Hematopoietic multipotent progenitor cell treated with erythropoietin and hydrocortisone succinate and interleukin-3 and kit ligand, for 15 days (in vitro differentiated cells): ENCODE results near the gene TSPAN33.
"Not testable (repeated sequence)": the region's sequence is repeated elsewhere in the genome, so short reads cannot be mapped to it uniquely, and the experiment has no call there.

Experiments used
- DNase-seq: peaks from one replicate; pipeline ENCODE4 v3.0.0-alpha.2; 2015; ENCODE audit warnings: low spot score

The TSPAN33 gene

DNA sequence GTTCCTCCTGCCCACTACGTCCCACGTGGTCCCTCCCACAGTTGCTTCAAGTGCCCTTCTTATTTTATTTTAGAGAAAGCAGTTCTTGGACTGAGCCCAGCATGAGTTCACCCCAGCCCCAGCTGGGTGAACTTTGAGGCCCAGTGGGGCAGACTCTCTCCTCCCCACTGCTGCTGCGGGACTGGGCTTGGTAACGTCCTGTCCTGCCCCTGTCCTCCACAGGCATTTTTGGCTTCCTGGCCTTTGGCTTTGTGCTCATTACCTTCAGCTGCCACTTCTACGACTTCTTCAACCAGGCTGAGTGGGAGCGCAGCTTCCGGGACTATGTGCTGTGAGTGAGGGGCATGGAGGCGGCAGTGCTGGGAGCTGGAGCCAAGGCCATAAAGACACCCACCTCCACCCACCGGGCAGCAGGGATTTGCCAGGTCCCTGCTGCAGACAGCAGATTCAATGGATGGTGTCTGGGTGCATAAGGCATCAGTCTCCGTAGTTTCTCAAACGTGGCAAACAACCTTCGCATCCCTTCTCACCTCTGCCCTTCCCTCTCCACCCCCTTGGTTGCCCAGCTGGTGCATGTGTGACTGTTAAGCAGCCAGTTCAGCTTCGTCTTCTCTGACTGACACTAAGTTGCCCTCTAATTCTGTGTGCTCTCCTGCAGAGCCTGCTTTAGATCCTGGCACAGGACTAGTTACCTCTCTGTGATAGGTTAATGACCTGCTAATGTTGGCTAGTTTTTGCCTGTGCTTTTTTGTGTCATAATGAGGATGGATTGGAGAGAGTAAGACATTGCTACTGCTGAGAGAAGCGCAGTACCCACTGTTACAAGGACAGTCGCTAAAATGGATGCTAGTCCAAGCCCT, 64.8 kb downstream of the TSPAN33 start:
- DNase-seq = no peak

DNA sequence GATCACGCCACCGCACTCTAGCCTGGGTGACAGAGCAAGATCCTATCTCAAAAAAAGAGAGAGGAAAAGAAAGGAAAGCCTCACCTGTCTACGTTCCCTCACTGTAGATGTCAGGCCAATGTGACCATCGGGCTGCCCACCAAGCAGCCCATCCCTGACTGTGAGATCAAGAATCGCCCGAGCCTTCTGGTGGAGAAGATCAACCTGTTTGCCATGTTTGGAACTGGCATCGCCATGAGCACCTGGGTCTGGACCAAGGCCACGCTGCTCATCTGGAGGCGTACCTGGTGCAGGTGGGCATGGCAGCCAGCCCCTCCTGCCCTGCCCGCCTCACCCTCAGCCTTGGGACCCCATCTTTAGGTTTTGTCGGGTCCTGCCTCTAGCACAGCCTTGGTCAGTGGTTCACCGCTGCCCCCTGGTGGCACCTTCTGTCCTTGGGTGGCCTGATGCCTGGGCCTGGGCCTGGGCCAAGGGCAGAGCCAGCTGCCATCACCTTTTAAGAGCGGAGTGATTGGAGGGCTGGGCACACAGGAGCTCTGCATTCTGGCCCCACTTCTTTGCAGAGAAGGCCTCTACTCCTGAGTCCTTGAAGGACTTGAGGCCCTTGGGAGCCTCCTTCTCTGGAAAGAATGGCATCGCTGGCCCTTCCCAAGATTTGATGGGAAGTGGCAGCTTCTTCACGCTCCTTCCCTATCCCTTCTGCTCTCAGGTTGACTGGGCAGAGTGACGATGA, 65.9 kb downstream of the TSPAN33 start:
- DNase-seq = peak; percentile 53

DNA sequence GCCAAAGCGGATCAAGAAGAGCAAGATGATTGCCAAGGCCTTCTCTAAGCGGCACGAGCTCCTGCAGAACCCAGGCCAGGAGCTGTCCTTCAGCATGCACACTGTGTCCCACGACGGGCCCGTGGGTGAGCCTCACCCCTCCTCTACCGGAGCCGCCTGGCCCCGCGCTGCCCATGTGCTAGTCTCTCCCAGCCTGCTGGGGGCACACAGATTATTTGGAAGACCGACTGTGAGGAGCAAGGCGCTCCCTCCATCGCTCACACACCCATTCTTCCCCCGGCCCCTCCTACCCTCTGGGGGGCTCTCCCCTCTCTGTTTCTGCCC, 66.4 kb downstream of the TSPAN33 start:
- DNase-seq = no peak

DNA sequence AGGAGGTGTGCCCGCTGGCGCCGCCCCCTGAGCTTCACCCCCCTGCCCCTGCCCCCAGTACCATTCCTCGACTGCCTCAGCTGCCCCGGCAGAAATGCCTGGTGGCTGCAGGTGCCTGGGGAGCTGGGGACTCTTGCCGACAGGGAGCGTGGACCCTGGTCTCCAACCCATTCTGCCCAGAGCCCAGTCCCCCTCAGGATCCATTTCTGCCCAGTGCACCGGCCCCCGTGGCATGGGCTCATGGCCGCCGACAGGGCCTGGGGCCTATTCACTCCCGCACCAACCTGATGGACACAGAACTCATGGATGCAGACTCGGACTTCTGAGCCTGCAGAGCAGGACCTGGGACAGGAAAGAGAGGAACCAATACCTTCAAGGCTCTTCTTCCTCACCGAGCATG, 67.6 kb downstream of the TSPAN33 start:
- no peak for DNase-seq

DNA sequence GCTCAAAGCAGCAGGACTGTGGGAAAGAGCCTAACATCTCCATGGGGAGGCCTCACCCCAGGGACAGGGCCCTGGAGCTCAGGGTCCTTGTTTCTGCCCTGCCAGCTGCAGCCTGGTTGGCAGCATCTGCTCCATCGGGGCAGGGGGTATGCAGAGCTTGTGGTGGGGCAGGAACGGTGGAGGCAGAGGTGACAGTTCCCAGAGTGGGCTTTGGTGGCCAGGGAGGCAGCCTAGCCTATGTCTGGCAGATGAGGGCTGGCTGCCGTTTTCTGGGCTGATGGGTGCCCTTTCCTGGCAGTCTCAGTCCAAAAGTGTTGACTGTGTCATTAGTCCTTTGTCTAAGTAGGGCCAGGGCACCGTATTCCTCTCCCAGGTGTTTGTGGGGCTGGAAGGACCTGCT, 68.1 kb downstream of the TSPAN33 start:
- DNase-seq = no peak

DNA sequence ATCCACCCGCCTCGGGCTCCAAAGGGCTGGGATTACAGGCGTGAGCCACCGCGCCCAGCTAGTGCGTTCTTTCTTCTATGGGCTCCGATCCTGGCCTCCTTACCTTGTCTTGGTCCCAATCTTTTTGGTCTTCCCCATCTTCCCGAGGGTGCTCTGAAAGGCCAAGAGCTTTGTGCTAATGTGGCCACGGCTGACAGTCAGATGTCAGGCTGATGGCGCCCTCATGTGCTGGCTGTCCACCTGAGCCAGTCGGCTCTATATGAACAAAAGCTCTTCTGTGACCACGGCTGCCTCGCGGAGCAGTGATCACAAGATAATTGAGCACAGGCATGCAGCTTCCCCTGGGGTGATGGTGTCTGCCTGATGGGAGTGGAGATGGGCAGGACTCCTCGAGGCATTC, 69.3 kb downstream of the TSPAN33 start:
- DNase-seq = no peak

DNA sequence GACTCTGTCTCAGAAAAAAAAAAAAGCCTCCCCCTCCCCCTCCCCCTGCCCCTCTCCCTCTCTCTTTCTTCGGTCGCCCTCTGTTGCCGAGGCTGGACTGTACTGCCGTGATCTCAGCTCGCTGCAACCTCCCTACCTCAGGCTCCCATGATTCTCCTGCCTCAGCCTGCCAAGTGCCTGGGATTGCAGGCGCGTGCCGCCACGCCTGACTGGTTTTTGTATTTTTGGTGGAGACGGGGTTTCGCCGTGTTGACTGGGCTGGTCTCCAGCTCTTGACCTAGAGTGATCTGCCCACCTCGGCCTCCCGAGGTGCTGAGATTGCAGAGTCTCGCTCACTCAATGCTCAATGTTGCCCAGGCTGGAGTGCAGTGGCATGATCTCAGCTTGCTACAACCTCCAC, 71.2 kb downstream of the TSPAN33 start:
- DNase-seq = not testable (repeated sequence)

DNA sequence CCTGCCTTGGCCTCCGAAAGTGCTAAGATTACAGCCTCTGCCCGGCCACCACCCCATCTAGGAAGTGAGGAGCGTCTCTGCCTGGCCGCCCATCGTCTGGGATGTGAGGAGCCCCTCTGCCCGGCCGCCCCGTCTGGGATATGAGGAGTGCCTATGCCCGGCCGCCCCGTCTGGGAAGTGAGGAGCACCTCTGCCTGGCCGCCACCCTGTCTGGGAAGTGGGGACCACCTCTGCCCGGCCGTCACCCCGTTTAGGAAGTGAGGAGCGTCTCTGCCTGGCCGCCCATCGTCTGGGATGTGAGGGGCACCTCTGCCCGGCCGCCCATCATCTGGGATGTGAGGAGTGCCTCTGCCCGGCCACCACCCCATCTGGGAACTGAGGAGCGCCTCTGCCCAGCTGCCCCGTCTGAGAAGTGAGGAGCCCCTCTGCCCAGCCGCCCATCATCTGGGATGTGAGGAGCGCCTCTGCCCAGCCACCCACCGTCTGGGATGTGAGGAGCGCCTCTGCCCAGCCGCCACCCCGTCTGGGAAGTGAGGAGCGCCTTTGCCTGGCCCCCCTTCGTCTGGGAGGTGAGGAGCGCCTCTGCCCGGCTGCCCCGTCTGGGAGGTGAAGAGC, 71.7 kb downstream of the TSPAN33 start:
- DNase-seq = not testable (repeated sequence)

DNA sequence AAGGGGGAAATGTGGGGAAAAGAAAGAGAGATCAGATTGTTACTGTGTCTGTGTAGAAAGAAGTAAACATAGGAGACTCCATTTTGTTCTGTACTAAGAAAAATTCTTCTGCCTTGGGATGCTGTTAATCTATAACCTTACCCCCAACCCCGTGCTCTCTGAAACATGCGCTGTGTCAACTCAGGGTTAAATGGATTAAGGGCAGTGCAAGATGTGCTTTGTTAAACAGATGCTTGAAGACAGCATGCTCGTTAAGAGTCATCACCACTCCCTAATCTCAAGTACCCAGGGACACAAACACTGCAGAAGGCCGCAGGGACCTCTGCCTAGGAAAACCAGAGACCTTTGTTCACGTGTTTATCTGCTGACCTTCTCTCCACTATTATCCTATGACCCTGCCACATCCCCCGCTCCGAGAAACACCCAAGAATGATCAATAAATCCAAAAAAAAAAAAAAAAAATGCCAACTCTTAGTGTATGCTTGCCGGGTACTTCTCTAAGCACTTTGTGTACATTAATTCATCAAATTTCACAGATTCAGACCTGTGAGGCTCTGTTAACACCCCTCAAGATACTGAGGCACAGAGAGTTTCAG, 72.4 kb downstream of the TSPAN33 start:
- not testable (repeated sequence) for DNase-seq

DNA sequence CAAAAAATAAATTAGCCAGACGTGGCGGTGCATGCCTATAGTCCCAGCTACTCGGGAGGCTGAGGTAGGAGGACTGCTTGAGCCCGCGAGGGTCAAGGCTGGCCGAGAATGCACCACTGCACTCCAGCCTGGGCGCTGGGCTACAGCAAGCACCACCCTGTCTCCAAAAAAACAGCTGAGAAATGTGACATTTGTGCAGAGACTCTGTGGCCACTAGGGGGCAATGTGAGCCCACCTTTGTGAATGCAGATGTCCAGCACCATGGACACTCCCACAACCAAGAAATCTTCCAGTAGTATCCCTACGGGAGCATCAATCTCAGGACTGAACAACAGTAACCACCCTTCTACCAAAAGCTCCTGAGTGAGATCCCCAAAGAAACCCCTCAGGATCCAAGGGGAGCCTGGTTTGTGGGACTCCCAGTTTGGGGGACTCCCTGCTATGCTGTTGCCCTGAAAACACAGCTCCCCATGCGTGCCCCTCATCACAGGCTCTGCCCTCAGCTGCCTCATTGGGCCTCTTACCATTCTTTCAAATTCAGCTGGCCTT, 74.1 kb downstream of the TSPAN33 start:
- DNase-seq = peak; percentile 84

DNA sequence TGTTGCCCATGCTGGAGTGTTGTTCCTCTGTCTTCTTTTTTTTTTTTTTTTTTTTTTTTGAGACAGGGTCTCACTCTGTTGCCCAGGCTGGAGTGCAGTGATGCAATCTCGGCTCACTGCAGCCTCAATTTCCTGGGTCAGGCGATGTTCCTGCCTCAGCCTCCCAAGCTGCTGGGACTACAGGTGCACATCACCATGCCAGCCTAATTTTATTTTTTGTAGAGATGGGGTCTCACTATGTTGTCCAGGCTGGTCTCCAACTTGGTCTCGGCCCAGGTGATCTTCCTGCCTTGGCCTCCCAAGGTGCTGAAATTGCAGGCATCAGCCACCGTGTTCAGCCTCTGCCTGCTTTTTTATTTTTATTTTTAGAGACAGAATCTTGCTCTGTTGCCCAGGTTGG, 74.7 kb downstream of the TSPAN33 start:
- DNase-seq = not testable (repeated sequence)
